CD4-positive, alpha-beta T cell treated with Interleukin-6 for 4 hours (primary cell): ENCODE data around the gene CAMKMT.

Source experiments
- DNase-seq: peaks from one replicate; pipeline ENCODE4 v3.0.0-alpha.2; 2020; ENCODE audit warnings: mixed read lengths

CAMKMT gene

DNA sequence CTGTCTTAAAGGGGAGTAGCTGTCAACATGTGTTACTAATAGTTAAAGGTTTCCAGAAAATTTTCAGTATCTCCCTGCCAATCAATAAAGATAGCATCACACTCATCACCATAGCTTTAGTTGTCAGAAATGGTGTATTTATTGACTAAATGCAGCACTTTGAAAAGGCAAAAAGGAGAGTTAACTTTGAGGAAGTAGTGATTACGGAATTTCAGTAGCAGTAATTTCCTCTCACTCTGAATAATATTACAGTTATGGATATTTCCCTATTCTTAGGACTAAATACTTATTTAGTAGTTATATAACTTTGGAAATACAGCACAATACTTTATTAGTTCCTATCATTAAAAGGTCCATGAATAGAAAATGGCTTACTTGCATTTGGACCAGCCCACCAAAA is 250.5 kb downstream of the CAMKMT start:
- DNase-seq, result no peak

DNA sequence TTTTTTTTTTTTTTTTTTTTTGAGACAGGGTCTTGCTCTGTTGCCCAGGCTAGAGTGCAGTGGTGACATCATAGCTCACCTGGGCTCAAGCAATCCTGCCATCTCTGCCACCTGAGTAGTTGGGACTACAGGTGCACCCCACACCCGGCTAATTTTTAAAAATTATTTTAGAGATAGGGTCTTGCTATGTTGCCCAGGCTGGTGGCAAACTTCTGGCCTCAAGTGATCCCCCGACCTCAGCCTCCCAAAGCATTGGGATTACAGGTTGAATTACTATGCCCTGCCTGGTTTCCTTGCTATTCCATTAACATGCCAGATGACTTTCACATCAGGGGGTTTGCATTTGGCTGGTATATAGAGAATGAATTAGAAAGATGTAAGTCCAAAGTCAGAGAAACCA is 253.2 kb downstream of the CAMKMT start:
- no peak for DNase-seq

DNA sequence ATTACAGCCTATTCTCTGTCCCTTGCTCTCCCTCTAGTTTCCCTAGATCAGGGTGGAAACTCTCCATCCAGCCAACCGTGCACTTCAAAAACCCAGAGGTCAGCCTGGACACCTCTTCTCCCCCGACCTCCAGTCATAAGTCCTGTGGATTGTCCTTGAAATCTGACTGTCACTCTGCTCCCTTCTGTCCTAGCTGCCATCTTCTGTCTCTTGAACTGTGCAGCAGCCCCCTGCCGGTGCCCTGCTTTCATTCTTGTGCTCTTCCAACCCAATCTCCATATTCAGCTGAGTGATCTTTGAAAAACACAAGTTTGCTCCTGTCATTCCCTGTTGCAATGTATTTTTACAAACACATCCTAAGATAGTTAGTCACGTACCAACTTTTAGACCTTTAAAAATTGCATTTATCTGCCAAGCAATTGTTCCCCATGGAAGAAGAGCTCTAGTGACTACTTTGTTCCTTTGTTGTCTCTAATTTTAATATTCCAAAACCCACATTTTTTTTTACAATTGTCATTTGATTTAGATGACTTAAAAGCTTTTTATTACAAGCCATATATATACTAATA is 254.3 kb downstream of the CAMKMT start:
- no peak for DNase-seq

DNA sequence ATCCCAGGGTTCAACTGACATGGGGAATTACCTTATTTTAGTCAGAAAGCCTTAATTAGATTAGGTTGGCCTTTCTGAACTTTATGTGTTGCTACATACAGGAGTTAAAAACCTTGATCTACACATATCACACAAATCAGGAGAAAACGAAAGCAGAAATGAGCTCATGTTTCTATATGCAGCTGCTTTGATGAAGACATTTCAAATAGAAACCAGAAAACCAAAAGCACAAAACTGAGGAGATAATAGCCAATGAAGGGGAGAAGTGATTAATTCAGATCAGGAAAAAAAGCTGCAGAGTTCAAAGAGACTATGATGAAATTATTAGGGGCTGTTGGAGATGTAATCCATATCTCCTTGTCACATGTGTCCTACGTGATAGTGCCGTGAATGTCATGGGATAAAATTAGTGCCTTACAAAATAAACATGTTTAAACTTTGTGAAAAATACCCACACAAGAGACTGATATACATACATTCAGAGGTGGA is 255.0 kb downstream of the CAMKMT start:
- no peak for DNase-seq

GRCh38 chr2:44618251-44619023 is 256.7 kb downstream of the CAMKMT start:
- DNase-seq, result no peak

- no peak for DNase-seq
Measured at GRCh38 chr2:44620189-44620990, 258.6 kb downstream of the CAMKMT start.

DNA sequence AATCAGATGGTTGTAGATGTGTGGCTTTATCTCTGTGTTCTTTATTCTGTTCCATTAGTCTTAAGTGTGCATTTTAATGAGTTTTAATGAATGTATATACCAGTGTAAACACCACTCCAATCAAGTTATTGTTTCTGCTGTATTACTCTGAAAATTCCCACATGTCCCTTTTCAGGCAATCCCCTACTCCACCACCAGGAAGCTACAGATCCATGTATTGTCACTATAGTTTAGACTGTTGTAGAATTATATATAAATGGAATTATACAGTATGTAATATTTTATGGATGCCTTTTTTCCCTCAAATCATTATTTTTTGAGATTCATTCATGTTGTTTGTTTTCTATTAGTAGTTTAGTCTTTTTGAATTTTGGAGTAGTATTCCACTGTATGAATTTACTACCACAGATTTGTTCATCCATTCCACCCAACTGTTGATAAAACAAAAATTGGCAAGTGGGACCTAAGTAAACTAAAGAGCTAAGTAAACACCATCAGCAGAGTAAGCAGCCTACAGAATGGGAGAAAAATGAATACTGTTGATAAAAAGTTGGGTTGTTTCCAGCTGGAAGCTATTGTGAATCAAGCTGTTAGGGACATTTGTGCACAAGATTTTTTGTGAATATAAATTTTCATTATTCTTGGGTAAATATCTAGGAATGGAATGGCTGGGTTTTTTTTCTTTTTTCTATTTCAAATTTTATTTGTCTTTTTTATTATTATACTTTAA is 262.0 kb downstream of the CAMKMT start:
- DNase-seq, result no peak

- DNase-seq, result no peak
Measured at GRCh38 chr2:44628297-44628696, 266.6 kb downstream of the CAMKMT start.

DNA sequence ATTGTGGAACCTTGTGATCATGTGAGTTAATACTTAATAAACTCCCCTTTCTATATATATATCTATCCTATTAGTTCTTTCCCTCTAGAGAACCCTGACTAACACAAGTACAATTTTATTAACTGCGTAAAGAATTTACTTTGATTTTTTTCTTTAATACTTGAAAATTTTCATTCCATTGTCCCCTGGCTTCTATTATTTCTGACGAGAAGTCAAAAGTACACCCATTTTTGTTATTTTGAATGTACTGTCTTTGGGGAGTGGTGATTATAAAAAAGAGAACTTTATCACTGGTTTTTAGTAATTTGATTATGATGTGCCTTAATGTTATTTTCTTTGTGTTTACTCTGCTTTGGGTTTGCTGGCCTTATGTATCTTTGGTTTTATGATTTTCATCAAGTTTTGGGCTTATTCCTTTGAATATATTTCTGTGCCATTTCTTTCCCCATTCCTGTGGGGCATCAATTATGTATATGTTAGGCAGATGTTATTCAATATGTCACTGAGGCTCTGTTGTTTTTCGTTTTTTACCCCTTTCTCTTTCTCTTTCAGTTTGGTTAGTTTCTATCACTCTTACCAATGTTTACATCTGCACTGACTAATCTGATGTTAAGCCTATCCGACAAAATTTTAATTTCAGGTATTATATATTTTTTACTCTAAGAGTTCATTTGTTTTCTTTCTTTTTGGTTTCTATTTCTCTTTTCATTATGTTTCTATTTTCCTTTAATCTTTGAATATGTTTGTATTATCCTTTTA is 271.4 kb downstream of the CAMKMT start:
- no peak for DNase-seq

DNA sequence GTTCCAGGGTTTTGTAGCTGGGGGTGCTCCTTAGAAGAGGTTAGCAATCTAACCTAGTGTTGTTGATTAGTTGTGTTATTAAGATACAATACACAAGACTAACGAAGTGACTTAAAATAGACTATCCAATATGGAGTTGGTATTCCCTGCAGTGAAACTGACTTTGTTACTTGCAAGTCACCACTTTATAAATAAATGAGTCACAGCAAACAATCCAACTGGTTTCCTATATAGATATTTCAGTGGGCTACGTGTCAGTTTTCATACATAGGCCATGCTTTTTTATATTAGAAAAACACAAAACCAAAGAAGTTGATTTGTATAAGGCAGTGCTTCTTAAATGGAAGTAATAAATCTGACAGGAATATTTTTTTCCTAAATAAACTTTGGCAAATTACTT is 274.0 kb downstream of the CAMKMT start:
- no peak for DNase-seq

DNA sequence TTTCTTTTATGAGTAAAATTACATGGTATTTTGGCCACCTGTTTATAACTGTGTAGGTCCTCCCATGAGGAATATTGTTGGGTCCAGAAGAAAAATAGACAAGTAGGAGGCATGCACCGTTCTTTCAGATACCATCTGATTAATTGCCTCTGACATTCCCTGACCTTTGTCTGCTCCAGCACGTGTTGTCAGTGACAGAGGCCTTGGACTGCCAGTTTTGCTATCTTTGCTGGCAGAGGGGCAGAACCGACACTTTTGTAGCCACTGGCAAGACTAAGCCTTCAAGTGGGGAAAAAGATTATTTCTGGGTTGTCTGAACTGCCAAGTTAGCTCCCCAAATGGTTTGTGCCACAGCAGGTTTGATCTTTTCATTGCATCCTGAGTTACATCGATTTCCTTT is 276.9 kb downstream of the CAMKMT start:
- DNase-seq, result no peak

DNA sequence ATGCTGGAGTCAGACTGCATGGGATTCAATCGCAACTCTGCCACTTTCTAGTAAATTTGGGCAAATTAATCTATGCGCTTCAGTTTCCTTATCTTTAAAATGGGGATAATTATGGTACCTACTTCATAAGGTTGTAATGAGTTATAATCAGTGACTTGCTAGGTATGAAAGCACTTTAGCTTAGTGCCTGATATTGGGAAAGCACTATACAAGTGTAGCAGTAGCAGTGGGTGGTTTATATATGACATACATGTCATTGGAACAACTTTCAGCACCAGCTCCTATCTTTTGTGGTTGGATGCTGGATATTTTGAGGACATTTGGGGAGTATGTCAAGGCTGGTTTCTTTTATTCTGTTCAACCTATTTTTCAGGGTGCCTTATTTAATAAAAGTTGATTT is 277.7 kb downstream of the CAMKMT start:
- no peak for DNase-seq

DNA sequence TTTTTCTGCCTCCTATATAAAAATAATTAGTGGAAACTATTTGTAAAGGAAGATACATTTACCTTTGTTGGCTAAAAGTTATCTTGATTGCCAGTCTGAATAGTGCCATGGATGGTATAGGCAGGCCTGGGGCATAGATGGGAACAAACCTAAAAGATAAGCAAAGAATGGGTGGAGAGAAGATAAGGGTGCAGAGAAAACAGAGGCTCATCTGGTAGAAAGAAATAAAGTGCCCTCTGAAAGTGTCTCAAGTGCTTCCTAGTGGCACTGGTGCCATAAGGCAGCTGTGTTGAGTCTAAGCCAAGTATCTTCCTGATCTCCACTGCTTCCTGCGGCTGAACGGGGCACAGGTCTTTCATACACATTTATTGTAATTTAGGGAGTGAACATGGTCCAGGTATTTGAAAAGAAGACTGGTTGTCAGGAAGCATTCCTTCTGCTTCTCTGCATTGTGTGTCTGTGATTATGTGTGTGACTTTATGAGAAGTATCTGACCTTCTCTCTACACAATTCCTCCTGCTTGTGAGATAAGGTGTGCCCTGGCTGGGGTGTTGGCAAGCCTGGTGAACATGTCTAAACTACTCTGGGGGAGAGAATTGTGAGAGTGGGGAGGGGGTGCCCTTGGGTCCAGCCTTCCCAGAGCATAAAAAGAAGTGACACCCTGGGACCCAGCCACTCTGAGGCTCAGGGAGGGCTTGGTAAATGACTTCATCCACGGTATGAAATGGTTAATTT is 280.5 kb downstream of the CAMKMT start:
- no peak for DNase-seq

DNA sequence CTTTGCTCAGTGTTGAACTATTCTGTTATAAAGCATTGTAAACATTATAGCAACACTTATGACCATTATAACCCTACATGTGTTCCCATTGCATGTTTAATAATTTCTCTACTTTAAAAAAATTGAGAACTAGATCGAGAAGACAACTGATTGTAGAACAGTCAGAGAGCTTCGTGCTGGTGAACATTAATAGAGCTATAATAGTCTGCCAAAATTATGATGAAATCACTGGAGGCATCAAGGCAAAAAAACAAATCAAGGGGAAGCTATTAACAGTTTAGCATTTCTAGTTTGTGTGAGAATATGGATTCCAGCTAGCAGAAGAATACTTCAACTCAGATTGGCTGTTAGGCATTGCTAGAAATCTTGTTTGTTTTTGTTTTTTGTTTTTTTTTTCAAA is 284.2 kb downstream of the CAMKMT start:
- DNase-seq, result no peak

DNA sequence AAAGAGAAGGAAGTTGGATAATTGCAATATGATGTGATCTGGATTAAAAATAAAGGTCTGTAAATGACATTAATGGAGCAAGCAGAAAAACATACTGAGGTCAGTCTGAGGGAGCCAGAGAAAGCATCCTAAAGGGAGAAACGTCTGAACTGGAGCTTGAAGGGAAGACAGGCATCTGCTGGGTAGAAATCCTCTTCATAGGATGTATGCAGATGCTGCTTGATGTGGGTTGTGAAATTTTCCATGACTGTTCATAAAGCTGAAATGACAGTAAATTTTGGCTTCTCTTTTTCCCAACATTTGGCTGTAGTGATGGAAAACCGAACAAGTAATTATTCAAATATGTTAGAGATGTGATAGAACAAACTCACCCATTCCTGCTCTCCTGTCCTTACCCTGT is 287.6 kb downstream of the CAMKMT start:
- no peak for DNase-seq

GRCh38 chr2:44650796-44651195 is 289.0 kb downstream of the CAMKMT start:
- no peak for DNase-seq

- no peak for DNase-seq
Measured at GRCh38 chr2:44651974-44652373, 290.2 kb downstream of the CAMKMT start.

DNA sequence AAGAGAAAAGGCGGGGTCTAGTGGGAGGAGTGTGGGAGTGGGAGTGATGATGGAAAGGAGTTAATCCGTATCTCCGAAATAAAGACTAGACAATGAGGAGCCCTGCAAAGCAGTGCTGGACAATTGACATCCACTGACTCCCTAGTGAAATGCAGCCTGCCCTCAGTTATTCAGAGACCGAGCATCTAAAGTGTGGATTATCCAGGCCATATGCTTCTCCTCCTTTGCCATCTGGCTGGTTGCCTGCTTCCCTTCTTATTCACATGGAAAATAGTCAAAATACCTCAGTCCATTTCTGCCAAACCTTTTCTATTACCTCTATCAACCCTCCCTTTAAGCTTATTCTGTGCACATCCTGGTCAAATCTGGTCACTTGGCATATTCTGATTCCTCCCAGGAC is 291.0 kb downstream of the CAMKMT start:
- DNase-seq, result no peak

- no peak for DNase-seq
Measured at GRCh38 chr2:44655401-44655864, 293.7 kb downstream of the CAMKMT start.

- DNase-seq, result no peak
Measured at GRCh38 chr2:44656460-44656859, 294.7 kb downstream of the CAMKMT start.

GRCh38 chr2:44663471-44664073 is 301.8 kb downstream of the CAMKMT start:
- DNase-seq, result no peak
